DMS79 treated with DMSO at 0.1 percent for 48 hours (cell line): ENCODE results near the gene WASHC2A.
"Not testable (repeated sequence)": the region's sequence is repeated elsewhere in the genome, so short reads cannot be mapped to it uniquely, and the experiment has no call there.

Experiments
- DNase-seq: peaks from one replicate; lab custom pipeline; 2025; lab: John Stamatoyannopoulos, UW

WASHC2A gene, protein sequence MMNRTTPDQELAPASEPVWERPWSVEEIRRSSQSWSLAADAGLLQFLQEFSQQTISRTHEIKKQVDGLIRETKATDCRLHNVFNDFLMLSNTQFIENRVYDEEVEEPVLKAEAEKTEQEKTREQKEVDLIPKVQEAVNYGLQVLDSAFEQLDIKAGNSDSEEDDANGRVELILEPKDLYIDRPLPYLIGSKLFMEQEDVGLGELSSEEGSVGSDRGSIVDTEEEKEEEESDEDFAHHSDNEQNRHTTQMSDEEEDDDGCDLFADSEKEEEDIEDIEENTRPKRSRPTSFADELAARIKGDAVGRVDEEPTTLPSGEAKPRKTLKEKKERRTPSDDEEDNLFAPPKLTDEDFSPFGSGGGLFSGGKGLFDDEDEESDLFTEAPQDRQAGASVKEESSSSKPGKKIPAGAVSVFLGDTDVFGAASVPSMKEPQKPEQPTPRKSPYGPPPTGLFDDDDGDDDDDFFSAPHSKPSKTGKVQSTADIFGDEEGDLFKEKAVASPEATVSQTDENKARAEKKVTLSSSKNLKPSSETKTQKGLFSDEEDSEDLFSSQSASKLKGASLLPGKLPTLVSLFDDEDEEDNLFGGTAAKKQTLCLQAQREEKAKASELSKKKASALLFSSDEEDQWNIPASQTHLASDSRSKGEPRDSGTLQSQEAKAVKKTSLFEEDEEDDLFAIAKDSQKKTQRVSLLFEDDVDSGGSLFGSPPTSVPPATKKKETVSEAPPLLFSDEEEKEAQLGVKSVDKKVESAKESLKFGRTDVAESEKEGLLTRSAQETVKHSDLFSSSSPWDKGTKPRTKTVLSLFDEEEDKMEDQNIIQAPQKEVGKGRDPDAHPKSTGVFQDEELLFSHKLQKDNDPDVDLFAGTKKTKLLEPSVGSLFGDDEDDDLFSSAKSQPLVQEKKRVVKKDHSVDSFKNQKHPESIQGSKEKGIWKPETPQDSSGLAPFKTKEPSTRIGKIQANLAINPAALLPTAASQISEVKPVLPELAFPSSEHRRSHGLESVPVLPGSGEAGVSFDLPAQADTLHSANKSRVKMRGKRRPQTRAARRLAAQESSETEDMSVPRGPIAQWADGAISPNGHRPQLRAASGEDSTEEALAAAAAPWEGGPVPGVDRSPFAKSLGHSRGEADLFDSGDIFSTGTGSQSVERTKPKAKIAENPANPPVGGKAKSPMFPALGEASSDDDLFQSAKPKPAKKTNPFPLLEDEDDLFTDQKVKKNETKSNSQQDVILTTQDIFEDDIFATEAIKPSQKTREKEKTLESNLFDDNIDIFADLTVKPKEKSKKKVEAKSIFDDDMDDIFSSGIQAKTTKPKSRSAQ (N-terminal part only)

GRCh38 chr10:50067546-50068351 is at the start of gene WASHC2A:
TSS of gene WASHC2A (plus strand) at chr10:50067954. CDS start at chr10:50068006, 52 bp downstream.
- peak; percentile 21 for DNase-seq

GRCh38 chr10:50019279-50019678 is 48.5 kb upstream of the WASHC2A start:
- DNase-seq: not testable (repeated sequence)

DNA sequence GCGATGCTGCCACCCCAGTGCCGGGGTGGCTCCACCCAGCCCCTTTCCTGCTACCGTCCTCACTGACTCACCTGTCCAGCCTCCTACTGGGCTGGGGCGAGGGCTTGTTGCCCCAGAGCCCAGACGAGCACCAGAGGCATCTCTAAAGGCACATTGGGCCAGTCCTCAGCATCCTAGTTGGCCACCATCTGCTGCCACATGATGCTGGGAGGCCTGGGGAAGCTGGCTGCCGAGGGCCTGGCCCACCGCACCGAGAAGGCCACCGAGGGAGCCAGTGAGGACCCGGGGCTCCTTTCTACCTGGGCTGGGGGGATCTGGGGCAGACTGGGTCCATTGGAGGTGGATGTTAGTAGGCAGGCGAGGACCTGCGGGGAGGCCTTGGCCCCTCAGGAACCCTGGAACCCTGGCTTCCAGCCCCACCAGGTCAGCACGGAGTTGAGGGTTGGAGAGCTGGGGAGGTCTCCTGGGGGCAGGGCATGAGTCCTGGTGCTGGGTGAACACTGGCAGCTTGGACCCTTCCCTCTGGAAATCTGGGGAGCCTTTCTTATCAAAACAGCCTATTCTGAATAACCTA is 47.2 kb upstream of the WASHC2A start:
- DNase-seq: not testable (repeated sequence)

- no peak for DNase-seq
These were observed 46.1 kb upstream of the WASHC2A start for GRCh38 chr10:50021646-50022045.

- DNase-seq: not testable (repeated sequence)
These were observed 42.9 kb upstream of the WASHC2A start for GRCh38 chr10:50024716-50025383.

GRCh38 chr10:50025627-50026026 is 42.1 kb upstream of the WASHC2A start:
- DNase-seq: no peak

- DNase-seq: no peak
These were observed 40.6 kb upstream of the WASHC2A start for GRCh38 chr10:50027195-50027594.

- DNase-seq: no peak
These were observed 34.3 kb upstream of the WASHC2A start for GRCh38 chr10:50033481-50033880.

DNA sequence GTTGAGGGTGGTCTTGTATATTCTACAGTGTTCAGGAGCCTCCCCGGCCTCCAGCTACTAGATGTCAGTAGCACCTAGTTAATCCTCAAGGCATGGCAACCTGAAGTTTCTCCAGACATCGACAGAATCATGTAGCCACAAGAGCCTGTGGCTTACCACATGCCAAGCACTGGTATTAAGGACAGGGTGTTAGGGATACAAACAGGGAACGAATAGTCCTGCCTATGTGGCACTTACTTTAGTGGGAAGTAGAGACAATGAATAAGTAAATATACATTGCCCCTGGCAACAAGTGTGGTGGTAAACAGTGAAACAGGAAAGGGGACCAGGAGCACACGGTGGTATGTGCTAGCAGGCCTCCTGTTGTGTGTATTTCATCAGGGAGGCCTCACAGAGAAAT is 32.4 kb upstream of the WASHC2A start:
- not testable (repeated sequence) for DNase-seq

DNA sequence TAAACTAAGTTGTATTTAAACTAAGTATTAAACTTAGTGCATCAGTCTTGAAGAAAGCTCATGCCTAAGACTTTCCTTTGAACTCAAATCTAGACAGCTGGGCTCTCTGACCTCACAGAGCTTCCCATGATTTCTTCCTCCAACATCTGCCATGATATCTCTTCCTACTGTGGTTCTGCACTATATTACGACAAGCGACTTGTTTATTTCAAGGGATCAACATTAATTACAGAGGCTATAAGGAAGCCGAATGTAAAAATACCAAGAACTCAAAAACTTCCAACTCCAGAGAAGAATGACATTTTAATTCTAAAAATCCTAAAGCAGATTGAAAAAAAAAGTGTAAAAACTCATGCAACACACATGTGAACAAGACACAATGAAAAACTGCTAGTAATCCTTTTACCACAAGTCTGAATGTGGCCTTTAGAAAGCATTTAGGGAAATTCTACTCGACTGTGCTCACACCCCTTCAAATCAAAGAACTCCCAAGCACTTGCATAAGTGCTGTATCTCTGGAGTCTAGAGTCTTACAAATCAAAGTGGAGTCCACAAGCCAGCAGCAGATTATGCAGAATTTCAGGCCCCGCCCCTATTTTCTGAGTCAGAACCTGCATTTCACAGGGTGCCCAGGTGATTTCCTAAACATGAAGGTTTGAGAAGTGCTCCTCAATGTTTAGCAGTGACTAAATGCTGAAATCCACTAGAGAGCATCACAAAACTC is 22.7 kb upstream of the WASHC2A start:
- DNase-seq: no peak

DNA sequence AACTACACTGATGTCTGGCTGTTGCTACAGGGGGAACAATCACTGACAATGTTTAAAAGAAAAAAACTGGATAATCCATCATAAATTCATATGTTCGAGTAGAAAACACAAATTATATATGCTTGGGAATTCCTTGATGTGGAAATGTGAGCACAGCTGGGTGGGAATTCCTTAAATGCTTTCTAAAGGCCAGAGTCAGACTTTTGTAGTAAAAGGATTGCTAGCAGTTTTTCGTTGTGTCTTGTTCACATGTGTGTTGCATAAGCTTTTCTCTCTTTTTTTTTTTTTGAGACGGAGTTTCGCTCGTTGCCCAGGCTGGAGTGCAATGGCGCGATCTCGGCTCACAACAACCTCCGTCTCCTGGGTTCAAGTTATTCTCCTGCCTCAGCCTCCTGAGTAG is 21.3 kb upstream of the WASHC2A start:
- DNase-seq: not testable (repeated sequence)

DNA sequence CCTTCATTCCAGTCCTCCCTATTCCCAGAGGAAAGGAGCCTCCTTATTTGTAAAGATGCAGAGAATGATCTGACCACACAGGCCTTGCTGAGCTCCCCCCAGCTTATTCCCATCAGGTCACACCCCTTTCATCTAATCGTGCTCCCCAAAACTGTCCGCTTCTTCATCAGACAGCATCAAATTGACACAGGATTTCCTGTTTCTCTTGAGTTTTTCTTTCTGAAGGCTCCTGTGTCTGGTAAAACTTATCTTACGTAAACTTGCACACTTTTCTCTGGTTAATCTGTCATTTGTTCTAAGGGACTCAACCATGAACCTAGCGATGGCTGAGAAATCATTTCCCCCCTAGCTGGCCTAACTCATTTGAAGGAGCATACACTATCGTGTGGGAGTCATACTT is 20.2 kb upstream of the WASHC2A start:
- DNase-seq: not testable (repeated sequence)

GRCh38 chr10:50051995-50052660 is 15.6 kb upstream of the WASHC2A start:
- DNase-seq: not testable (repeated sequence)

GRCh38 chr10:50052778-50053376 is 14.9 kb upstream of the WASHC2A start:
- not testable (repeated sequence) for DNase-seq

DNA sequence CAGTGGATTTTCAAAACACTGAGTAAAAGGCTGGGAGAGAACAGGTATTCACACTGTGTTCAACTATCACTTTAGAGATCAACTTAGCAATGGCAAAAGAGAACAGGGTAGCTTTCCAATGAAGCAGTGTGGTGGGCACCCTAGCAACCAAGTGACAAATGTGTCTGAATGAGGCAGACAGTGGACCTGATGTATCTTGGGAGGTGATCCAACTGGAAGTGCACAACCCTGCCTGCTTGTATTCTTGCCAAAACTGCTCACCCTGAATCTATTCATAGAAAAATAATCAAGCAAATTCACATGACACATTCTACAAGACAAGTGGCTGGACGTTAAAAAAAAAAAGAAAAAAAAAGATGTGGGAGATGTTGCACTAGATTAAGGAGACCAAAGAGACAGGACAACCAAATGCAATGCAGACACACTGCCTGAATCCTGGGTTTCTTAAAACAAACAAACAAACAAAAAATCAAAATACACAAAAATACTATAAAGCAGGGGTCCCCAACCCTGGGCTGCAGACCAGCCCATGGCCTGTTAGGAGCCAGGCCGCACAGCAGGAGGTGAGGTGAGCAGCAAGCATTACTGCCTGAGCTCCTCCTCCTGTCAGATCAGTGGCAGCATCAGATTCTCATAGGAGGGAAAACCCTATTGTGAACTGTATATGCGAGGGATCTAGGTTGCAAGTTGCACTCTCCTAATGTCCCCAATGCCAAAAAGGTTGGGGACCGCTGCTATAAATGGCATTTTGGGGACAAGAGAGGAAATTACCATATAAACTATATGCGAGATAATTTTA is 12.1 kb upstream of the WASHC2A start:
- DNase-seq: not testable (repeated sequence)

DNA sequence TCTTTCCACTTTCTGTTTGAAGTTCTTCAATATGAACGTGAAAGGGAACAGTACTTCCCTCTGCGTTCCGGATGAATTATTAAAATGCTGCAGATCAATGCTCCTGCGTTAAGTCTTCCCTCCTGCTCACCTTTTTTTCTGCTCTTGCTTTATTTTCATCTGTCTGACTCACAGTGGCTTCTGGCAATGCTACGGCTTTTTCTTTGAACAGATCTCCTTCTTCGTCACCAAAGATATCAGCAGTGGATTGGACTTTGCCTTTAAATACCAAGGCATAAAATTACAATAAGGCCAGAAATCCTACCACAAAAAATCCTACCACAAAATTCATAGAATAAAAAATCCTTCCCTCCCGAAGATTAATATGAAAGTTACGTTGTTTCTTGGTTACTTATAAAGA is 11.1 kb upstream of the WASHC2A start:
- DNase-seq: not testable (repeated sequence)

DNA sequence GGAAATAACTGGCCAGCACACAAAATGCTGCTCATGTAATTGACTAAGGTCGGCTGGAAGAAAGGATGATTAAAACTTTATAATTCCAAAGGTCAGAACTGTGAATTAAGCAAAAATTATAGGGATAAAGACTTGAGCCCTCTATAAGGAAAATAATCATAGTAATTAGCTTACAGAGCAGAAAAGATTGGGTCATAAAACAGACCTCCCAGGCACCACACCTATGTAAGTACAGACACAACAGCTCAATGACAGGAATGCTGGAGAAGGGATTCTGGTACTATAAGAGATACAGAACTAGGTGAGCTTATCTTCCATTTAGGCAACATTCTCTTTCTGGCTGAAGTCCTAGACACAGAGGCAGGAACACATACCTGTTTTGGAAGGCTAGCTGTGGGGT is 9.0 kb upstream of the WASHC2A start:
- DNase-seq: not testable (repeated sequence)

- not testable (repeated sequence) for DNase-seq
These were observed 7.8 kb upstream of the WASHC2A start for GRCh38 chr10:50059946-50060345.
